GM20000 (cell line): ENCODE measurements around the gene SMIM13.
"Not testable (repeated sequence)": the region's sequence is repeated elsewhere in the genome, so short reads cannot be mapped to it uniquely, and the experiment has no call there.

ENCODE experiments used
- DNase-seq: peaks from one replicate; pipeline ENCODE4 v3.0.0; 2012; ENCODE audit warnings: low spot score
- TF ChIP-seq, protein P1 (sequence below): IDR thresholded peaks from 2 replicates; pipeline ENCODE4 v1.5.1; 2012; ENCODE audit warnings: mild to moderate bottlenecking, control low read depth; ENCODE audit errors: extremely low read depth, missing control alignments

Gene SMIM13

GRCh38 chr6:11111769-11112437 is 18.3 kb downstream of the SMIM13 start:
- TF ChIP-seq, protein P1, sequence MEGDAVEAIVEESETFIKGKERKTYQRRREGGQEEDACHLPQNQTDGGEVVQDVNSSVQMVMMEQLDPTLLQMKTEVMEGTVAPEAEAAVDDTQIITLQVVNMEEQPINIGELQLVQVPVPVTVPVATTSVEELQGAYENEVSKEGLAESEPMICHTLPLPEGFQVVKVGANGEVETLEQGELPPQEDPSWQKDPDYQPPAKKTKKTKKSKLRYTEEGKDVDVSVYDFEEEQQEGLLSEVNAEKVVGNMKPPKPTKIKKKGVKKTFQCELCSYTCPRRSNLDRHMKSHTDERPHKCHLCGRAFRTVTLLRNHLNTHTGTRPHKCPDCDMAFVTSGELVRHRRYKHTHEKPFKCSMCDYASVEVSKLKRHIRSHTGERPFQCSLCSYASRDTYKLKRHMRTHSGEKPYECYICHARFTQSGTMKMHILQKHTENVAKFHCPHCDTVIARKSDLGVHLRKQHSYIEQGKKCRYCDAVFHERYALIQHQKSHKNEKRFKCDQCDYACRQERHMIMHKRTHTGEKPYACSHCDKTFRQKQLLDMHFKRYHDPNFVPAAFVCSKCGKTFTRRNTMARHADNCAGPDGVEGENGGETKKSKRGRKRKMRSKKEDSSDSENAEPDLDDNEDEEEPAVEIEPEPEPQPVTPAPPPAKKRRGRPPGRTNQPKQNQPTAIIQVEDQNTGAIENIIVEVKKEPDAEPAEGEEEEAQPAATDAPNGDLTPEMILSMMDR, result no peak
- DNase-seq, result no peak

- TF ChIP-seq, protein P1, result no peak
- DNase-seq, result no peak
Observed at GRCh38 chr6:11113038-11113437, 19.4 kb downstream of the SMIM13 start.

- DNase-seq, result not testable (repeated sequence)
Observed at GRCh38 chr6:11115808-11116536, 22.3 kb downstream of the SMIM13 start.

- TF ChIP-seq, protein P1, result no peak
- DNase-seq, result no peak
Observed at GRCh38 chr6:11120271-11121005, 26.8 kb downstream of the SMIM13 start.

GRCh38 chr6:11121851-11122250 is 28.2 kb downstream of the SMIM13 start:
- TF ChIP-seq, protein P1, result no peak
- DNase-seq, result no peak

DNA sequence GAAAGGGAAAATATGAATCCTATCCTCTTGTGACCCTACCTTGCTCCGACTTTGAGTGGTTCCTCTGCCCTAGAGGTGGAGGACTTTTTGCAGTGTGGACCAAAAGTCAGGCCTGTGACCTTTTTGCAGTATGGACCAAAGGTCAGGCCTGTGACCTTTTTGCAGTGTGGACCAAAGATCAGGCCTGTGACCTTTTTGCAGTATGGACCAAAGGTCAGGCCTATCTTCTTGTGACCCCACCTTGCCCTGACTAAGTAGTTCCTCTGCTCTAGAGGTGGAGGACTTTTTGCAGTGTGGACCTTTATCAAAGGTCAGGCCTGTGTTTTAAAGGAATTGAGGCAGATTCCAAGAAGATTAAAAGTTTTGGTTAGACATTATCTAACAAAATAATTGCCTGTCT is 28.7 kb downstream of the SMIM13 start:
- TF ChIP-seq, protein P1, result no peak
- no peak for DNase-seq

DNA sequence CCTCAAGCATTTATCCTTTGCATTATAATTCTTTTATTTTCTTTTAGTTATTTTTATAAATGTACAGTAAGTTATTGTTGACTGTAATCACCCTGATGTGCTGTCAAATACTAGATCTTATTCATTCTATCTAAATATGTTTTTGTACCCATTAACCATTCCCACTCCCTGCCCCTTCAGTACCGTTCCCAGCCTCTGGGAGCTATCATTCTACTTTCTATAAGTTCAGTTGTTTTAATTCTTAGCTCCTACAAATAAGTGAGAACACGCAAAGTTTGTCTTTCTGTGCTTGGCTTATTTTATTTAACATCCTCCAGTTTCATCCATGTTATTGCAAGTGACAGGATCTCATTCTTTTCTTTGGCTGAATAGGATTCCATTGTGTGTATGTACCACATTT is 30.3 kb downstream of the SMIM13 start:
- TF ChIP-seq, protein P1, result no peak
- DNase-seq, result no peak
